HL-60 (cell line): ENCODE results near the gene COPG1.
A peak's percentile ranks its signal among the peaks of the same experiment; 100 is the strongest.

Experiments used
- DNase-seq, 2 experiments: peaks; one replicate each; pipeline ENCODE4 v3.0.0-alpha.2; 2010 to 2020; ENCODE audit warnings: low read depth in 1 of 2, low spot score in 1 of 2
- H3K27ac ChIP-seq: fragments of 250-450 bp; sonication (Bioruptor Pico); replicated peaks from 2 replicates; pipeline ENCODE4 v1.5.1; 2020; ENCODE audit warnings: mild to moderate bottlenecking, moderate library complexity
- H3K27me3 ChIP-seq: fragments of 250-450 bp; sonication (Bioruptor Pico); 2 replicates; pipeline ENCODE4 v1.5.1; 2021; ENCODE audit warnings: mild to moderate bottlenecking, moderate library complexity; ENCODE audit not compliant: insufficient read depth, poor library complexity, severe bottlenecking
- H3K4me3 ChIP-seq: replicated peaks from 2 replicates; pipeline ENCODE4 v1.5.1; 2011; ENCODE audit warnings: mild to moderate bottlenecking, control low read depth, low read length; ENCODE audit not compliant: insufficient read depth
- GABPA ChIP-seq: IDR thresholded peaks from 2 replicates; pipeline ENCODE4 v1.6.1; 2012; ENCODE audit warnings: low read depth
- POLR2AphosphoS5 ChIP-seq: IDR thresholded peaks from 2 replicates; pipeline ENCODE4 v1.6.1; 2012; ENCODE audit warnings: low read depth
- SPI1 ChIP-seq: IDR thresholded peaks from 2 replicates; pipeline ENCODE4 v1.6.1; 2012; ENCODE audit warnings: low read depth, mild to moderate bottlenecking, borderline replicate concordance
- TF ChIP-seq, protein P1 (sequence below): IDR thresholded peaks from 2 replicates; pipeline ENCODE4 v1.6.1; 2012; ENCODE audit warnings: low read depth; ENCODE audit not compliant: insufficient replicate concordance
- TF ChIP-seq, protein P2 (sequence below): IDR thresholded peaks from one replicate; pipeline ENCODE4 v1.5.1; 2011; ENCODE audit warnings: low read length, control low read depth, inconsistent platforms; ENCODE audit not compliant: insufficient read depth

Gene COPG1

DNA sequence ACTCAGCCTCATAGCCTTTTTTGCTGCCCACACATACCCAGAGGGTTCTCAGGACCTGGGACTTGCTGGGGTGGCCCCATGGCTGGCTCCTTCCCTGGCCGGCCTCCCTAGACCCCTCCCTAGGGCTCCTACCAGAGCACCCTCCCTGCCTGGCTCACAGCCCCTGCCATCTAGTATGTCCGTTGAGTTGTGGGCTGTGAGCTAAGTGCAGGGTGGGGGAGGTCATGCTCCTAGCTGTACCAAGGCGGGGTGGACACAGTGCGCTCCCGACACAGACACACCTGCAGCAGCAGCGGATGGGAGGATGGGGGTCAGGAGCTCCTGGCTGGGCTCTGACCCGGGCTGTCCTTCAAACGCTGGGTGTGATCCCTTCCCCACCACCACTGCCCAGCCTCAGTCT, 70.9 kb downstream of the COPG1 start:
- H3K4me3 ChIP-seq, result no peak overlapping the region
- H3K27ac ChIP-seq, result no peak overlapping the region
- H3K27me3 ChIP-seq, result no peaks in the 10 kb centered on the region
- TF ChIP-seq SPI1 (no peak), GABPA (no peak)
- DNase-seq, result no peak

DNA sequence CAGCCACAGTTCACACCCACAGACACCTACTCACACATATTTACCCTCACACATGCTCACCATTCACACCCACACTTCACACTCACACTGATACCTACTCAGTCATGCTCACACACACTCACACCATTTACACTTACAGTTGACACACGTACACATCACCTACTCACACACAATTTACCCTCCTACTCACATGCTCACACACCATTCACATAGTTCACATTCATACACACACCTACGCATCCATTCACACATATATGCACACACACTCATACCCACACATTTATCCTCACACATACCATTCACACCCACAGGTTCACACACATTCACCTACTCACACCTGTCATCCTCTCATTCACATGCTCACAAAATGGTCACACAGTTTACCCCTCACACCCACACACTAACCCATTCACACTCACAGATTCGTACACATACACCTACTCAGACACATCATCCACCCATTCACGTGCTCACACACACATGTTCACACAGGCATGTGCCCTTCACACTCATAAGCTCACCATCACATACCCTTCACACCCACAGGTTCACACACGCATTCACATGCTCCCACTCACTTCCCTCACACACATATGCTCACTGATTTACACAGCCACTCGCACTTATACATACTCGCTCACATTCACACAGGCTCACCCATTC, 71.5 kb downstream of the COPG1 start:
- TF ChIP-seq SPI1 (no peak), GABPA (no peak), POLR2AphosphoS5 (no peak)
- TF ChIP-seq, protein P1, sequence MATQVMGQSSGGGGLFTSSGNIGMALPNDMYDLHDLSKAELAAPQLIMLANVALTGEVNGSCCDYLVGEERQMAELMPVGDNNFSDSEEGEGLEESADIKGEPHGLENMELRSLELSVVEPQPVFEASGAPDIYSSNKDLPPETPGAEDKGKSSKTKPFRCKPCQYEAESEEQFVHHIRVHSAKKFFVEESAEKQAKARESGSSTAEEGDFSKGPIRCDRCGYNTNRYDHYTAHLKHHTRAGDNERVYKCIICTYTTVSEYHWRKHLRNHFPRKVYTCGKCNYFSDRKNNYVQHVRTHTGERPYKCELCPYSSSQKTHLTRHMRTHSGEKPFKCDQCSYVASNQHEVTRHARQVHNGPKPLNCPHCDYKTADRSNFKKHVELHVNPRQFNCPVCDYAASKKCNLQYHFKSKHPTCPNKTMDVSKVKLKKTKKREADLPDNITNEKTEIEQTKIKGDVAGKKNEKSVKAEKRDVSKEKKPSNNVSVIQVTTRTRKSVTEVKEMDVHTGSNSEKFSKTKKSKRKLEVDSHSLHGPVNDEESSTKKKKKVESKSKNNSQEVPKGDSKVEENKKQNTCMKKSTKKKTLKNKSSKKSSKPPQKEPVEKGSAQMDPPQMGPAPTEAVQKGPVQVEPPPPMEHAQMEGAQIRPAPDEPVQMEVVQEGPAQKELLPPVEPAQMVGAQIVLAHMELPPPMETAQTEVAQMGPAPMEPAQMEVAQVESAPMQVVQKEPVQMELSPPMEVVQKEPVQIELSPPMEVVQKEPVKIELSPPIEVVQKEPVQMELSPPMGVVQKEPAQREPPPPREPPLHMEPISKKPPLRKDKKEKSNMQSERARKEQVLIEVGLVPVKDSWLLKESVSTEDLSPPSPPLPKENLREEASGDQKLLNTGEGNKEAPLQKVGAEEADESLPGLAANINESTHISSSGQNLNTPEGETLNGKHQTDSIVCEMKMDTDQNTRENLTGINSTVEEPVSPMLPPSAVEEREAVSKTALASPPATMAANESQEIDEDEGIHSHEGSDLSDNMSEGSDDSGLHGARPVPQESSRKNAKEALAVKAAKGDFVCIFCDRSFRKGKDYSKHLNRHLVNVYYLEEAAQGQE, result no peak
- TF ChIP-seq, protein P2, sequence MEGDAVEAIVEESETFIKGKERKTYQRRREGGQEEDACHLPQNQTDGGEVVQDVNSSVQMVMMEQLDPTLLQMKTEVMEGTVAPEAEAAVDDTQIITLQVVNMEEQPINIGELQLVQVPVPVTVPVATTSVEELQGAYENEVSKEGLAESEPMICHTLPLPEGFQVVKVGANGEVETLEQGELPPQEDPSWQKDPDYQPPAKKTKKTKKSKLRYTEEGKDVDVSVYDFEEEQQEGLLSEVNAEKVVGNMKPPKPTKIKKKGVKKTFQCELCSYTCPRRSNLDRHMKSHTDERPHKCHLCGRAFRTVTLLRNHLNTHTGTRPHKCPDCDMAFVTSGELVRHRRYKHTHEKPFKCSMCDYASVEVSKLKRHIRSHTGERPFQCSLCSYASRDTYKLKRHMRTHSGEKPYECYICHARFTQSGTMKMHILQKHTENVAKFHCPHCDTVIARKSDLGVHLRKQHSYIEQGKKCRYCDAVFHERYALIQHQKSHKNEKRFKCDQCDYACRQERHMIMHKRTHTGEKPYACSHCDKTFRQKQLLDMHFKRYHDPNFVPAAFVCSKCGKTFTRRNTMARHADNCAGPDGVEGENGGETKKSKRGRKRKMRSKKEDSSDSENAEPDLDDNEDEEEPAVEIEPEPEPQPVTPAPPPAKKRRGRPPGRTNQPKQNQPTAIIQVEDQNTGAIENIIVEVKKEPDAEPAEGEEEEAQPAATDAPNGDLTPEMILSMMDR, result no peak
- no peaks in the 10 kb centered on the region for H3K27me3 ChIP-seq
- DNase-seq, result no peak
- no peak overlapping the region for H3K27ac ChIP-seq
- no peak overlapping the region for H3K4me3 ChIP-seq

DNA sequence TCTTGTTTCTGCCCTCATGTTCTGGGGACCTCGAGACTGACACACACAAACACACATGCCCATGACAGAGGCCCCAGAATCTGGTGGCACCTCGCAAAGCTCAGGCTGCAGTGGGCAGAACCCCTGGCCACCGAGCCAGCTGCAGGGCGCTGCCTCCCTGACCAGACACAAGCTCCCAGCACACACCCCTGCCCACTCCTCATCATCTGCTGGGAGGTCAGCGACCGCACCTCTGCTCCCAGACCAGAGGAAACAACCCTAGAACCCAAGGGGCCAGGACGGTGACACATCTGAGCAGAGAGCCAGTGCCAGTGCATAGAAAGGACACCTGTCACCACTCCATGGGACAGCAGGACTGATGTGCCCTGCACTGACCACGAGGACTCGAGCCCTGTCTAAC, 72.5 kb downstream of the COPG1 start:
- no peak for DNase-seq
- TF ChIP-seq, protein P1, result no peak
- TF ChIP-seq GABPA, result no peak
- no peak for TF ChIP-seq POLR2AphosphoS5
- TF ChIP-seq, protein P2, result no peak
- TF ChIP-seq SPI1, result no peak
- H3K27me3 ChIP-seq, result no peaks in the 10 kb centered on the region
- H3K4me3 ChIP-seq, result no peak overlapping the region
- no peak overlapping the region for H3K27ac ChIP-seq

DNA sequence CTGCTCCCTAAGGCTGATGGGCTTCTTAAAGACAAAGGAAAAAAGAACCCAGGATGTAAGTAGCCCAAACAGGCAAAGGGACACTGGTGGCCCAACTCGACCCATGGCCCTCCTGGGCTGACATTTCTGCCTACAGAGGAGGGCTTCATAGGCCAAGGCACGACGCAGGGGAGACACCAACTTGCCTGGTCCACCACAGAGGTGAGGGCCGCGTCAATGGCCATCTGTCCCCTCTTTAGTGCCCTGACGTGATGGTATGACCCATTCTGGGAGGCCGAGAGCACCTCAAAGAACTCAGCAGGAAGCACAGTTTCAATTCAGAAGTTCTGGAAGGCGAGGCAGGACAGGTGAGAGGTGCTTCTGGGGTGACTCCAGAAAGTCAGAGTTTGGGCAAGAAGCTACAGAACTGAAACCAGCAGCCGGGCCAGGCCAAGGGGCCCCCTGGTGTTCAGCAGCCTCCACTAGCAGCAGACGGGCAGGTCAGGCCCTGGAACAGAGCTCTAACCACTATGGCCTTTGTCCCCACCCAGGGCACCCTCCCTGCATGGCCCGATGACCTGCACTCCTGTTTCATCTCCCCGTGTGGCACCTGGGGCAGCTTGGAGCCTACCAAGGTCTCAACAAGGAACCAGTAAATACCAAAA, 74.4 kb downstream of the COPG1 start:
- TF ChIP-seq, protein P2, result peak; percentile 12
- TF ChIP-seq SPI1, result no peak
- no peak for TF ChIP-seq GABPA
- no peak for TF ChIP-seq POLR2AphosphoS5
- Histone ChIP-seq H3K27ac (no peak overlapping the region), H3K4me3 (no peak overlapping the region), H3K27me3 (no peaks in the 10 kb centered on the region)
- DNase-seq, result no peak
